ENCODE data around the gene TAPBP.
A peak's percentile ranks its signal among the peaks of the same experiment; 100 is the strongest.

TAPBP gene

GRCh38 chr6:33319939-33320314 is 6.0 kb upstream of the TAPBP start:
- no peak for DNase-seq (ENCODE audit: low spot score)

- no peak for DNase-seq (ENCODE audit: low spot score)
Observed at GRCh38 chr6:33318426-33319073, 4.7 kb upstream of the TAPBP start.

- peak; percentile 93 for DNase-seq (ENCODE audit: low spot score)
Observed at GRCh38 chr6:33317669-33318425, 4.0 kb upstream of the TAPBP start, which contains the start of gene ZBTB22. Gene ZBTB22 (minus strand): TSS chr6:33317744. CDS start chr6:33316916, 828 bp downstream.

- peak; percentile 90 for DNase-seq (ENCODE audit: low spot score)
Observed at GRCh38 chr6:33317419-33317668, 3.5 kb upstream of the TAPBP start.

- no peak for DNase-seq (ENCODE audit: low spot score)
Observed at GRCh38 chr6:33316603-33317418, 2.9 kb upstream of the TAPBP start.

GRCh38 chr6:33315793-33316602 is 2.1 kb upstream of the TAPBP start:
- DNase-seq (ENCODE audit: low spot score), result no peak

GRCh38 chr6:33314943-33315792 is 1.3 kb upstream of the TAPBP start:
- peak; percentile 21 for DNase-seq (ENCODE audit: low spot score)

- DNase-seq (ENCODE audit: low spot score), result peak; percentile 59
Observed at GRCh38 chr6:33314515-33314942, 651 bp upstream of the TAPBP start.

GRCh38 chr6:33313105-33313708 is 671 bp downstream of the TAPBP start:
- DNase-seq (ENCODE audit: low spot score), result peak; percentile 49

GRCh38 chr6:33312361-33313104 is 1.3 kb downstream of the TAPBP start:
- peak; percentile 63 for DNase-seq (ENCODE audit: low spot score)

GRCh38 chr6:33306356-33306755 is 7.5 kb downstream of the TAPBP start:
- no peak for DNase-seq (ENCODE audit: low spot score)

GRCh38 chr6:33305052-33305451 is 8.8 kb downstream of the TAPBP start:
- no peak for DNase-seq (ENCODE audit: low spot score)

GRCh38 chr6:33304216-33304615 is 9.7 kb downstream of the TAPBP start:
- no peak for DNase-seq (ENCODE audit: low spot score)

GRCh38 chr6:33301877-33302276 is 12.0 kb downstream of the TAPBP start:
- DNase-seq (ENCODE audit: low spot score), result no peak

- DNase-seq (ENCODE audit: low spot score), result peak; percentile 91
Observed at GRCh38 chr6:33299237-33299944, 14.5 kb downstream of the TAPBP start.

- peak; percentile 75 for DNase-seq (ENCODE audit: low spot score)
Observed at GRCh38 chr6:33298773-33299236, 15.1 kb downstream of the TAPBP start, which contains the start of gene RGL2. Gene RGL2 (minus strand): TSS chr6:33298942. CDS start chr6:33298610, 332 bp downstream.

- peak; percentile 92 for DNase-seq (ENCODE audit: low spot score)
Observed at GRCh38 chr6:33297956-33298772, 15.7 kb downstream of the TAPBP start.

GRCh38 chr6:33297406-33297955 is 16.4 kb downstream of the TAPBP start:
- no peak for DNase-seq (ENCODE audit: low spot score)

Data from AG20443 (cell line).